Hindlimb muscle (tissue), 1 donor: ENCODE data around the gene TUBB4A. TPM values are rescaled to one million over a fixed set of nuclear protein-coding genes. Genes with fewer than 3 reads are reported as not detected.
"Not testable (repeated sequence)": the region's sequence is repeated elsewhere in the genome, so short reads cannot be mapped to it uniquely, and the experiment has no call there.

Experiments used
- DNase-seq: peaks from one replicate; pipeline ENCODE4 v3.0.0-alpha.2; 2013
- polyA plus RNA-seq: library from polyadenylated mRNA; unstranded; fragments of 120-200 nt; gene quantifications from one replicate; pipeline ENCODE4 v1.2.1, GENCODE V29; 2013; ENCODE audit not compliant: insufficient read length

The TUBB4A gene
- polyA plus RNA-seq, 1 donor, result 0.49 TPM

DNA sequence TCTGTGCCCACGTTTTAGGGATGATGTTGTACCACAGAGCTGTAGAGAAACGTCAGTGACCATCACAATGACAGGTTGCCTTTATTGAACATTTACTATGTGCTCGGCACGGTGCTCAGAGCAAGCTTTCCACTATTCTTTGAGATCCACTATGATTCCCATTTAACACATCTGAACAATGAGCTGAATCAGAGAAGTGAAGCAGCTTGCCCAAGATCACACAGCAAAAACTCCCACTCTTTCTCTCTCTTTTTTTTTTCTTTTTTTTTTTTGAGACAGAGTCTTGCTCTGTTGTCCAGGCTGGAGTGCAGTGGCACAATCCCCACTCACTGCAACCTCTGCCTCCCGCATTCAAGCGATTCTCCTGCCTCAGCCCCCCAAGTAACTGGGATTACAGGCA, 20.6 kb upstream of the TUBB4A start:
- no peak for DNase-seq

DNA sequence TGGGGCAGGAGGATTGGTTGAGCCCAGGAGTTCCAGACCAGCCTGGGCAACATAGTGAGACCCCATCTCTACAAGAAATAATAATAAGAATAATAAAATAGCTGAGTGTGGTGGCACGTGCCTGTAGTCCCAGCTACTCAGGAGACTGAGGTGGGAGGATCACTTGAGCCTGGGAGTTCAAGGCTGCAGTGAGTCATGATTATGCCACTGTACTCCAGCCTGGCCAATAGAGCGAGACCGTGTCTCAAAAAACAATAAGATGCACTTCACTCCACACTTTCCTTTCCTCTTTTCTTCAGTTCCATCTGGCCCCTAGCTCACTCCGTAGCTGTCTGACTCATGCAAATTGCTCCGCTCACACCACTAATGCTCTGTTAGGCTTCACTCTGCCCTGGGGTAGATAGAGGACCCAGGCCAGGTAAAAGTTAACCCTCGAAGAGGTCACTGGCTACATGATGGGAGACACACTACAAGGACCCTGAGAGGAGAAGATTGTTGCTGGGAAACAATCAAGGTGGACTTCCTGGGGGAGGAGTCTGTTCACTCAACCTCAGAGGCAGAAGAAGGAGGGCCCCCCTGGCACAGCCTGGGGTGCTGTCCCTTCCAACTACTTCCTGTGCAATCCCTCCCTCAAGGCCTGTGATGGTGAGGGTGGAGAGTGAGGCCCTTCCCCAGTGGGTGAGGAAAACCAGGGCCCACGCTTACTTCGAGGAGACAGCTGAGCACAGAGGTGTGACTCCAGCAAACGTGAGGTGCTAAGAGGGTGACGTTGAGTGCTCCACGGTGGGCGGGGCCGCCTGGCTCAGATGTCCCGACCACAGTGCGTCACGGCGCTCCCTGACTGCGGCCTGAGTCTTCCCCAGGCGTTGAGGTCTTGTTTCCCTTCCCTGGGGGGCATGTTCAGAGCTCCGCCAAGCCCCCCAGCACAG, 19.9 kb upstream of the TUBB4A start:
- DNase-seq, result no peak

DNA sequence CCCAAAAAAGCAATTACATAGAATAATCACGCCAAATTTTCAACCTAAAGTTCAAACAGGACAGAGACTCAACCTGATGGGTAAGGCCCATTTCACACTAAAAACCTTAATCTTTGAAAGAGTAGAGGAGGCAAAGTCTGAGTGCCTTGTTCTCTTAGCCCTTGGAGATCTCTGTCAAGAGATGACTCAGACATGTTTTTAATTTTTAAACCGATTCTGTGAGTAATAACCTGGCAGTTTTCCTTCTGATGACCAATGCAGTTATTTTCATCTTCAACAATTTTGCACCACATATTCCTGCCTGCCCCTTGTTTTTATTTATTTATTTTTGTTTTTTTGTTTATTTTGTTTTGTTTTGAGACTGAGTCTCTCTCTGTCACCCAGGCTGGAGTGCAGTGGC, 17.2 kb upstream of the TUBB4A start:
- DNase-seq, result no peak

DNA sequence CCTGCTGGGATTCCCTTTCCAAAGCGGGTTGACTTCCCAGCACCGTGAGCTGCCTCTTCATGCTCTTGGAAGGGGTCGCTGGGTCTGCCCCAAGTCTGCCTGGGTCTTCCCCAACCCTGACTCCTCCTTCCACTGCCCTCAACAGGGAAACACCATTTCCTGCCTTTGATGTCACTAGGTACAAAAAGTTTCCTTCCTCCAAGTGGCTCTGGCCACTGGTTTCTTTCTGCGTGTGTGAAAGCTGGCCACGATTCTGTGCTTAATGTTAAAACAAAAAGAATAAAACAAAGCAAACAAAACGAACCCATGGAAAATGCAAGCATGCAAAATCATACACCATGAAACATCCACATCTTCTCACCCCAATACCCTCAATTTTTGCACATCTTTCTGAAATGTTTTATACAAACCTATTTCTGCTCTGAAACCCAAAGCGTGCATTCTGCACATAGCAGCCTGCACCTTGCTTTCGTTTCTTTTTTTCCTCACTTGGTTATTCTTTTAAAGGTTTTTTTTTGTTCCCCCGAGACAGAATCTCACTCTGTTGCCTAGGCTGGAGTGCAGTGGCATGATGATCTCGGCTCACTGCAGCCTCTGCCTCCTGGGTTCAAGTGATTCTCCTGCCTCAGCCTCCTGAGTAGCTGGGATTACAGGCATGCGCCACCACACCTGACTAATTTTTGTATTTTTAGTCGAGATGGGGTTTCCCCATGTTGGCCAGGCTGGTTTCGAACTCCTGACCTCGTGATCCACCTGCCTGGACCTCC, 16.2 kb upstream of the TUBB4A start:
- no peak for DNase-seq

DNA sequence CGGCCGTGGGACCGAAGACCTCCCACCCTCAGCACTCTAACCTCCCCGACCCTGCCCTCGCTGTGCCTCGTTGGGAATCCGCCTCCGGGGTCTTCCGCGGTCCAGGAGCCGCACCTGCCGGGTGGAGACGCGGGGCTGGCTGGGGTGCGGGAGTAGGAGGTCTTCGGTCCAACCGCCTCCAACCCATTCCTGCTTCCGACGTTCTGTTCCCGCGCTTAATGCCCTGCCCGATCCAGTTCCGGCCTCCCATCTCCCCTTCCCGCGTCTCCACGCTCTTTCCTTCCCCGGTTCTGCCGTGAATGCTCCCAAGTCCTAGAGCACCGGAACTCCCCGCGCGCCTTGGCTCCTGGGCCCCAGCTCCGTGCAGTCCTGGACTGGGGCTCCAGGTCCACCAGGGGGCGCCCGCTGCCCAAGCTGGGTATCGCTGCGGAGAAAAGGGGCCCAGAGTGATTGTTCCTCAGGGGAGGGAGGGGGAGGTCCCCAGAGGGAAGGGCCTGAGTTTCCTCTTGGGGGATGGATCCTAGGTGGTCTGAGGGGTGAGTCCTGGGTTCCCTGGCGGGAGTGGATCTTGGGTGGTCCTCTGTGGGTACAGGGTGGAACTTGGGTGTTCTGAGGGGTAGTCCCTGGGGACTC, 14.7 kb upstream of the TUBB4A start:
- peak; percentile 84 for DNase-seq

DNA sequence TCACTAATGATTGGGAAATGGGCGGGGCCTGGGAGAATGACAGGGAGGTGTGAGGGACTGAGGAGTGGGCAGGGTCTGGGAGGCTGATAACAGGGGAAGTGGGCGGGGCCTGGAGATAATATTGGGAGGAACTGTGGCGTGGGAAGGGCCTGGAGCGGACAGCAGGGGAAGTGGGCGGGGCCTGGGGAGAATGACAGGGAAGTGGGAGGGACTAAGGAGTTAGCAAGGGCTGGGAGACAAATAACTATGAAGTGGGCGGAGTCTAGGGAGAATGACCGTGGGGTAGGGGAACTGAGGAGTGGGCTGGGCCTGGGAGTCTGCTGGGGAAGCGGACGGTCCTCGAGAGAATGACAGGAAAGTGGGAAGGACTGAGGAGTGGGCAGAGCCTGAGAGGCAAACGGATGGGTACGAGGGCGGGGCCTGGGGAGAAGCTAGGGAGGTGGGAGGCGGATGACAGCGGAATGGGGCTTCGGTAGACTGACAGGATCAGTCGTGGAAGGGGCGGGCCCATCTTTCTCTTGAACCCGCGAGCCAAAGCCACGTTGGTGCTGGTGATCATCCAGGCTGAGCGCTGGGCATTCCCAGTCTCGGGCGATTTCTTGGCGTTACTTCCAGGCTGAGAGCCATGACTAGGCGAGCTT, 14.0 kb upstream of the TUBB4A start:
- peak; percentile 84 for DNase-seq

DNA sequence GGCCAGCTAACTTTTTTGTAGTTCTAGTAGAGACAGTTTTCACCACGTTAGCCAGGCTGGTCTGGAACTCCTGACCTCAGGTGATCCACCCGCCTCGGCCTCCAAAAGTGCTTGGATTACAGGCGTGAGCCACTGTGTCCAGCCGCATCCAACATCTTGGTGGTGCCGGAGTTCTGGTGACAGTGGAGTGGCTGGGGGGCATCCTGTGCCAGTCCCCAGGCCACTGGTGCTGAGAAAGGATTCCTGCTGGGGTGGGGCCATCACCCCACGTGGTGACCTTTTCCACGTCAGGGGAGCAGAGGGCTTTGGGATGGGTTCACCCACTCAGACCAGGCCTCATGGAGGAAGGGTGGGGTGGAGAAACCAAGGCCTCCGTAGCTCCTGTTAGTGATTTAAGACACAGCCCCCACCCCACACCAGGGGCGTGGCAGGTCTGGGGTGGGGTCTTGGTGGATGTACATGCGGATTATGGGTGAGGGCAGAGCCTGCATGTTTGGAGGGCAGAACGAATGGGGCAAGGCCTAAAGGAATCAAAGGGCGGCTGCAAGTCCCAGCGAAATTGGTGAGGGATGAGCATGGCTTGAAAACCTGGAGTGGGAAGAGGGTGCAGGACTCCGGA, 12.9 kb upstream of the TUBB4A start:
- DNase-seq, result no peak

DNA sequence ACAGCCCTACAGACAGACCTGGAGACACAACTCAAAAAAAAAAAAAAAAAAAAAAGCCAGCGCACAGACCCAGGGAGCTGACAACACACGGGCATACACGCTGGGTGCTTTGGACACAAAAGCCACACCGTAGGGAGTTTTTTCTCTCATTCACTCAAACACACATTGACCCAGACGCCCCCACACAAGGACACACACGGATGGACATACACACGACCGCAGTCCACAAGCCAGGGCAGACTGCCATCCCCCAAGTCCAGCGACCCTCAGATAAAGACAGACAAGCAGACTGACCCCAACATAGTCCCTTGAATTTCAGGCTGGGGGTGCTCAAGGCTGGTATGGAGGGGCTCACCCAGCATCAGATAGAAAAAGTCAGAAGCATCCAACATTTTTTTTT, 12.0 kb upstream of the TUBB4A start:
- DNase-seq, result no peak

DNA sequence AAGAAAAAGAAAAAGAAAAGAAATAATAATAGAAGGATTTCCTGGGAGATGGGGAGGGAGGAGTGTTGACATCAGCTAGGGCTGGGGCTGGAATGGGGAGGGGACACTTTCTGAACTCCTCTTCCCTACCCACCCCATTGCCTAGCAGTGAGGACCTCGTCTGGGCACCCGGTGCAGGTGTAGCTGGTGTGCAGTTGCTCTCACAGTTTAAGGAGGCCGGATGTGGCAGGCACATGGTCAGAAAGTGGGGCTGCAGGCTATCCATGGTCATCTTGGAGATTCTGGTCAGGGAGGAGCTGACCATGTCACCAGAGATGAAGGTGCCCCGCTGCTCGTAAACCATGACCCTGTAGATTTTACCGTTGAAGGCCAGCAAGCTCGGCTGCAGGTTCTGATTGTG, 8.5 kb upstream of the TUBB4A start:
- no peak for DNase-seq

DNA sequence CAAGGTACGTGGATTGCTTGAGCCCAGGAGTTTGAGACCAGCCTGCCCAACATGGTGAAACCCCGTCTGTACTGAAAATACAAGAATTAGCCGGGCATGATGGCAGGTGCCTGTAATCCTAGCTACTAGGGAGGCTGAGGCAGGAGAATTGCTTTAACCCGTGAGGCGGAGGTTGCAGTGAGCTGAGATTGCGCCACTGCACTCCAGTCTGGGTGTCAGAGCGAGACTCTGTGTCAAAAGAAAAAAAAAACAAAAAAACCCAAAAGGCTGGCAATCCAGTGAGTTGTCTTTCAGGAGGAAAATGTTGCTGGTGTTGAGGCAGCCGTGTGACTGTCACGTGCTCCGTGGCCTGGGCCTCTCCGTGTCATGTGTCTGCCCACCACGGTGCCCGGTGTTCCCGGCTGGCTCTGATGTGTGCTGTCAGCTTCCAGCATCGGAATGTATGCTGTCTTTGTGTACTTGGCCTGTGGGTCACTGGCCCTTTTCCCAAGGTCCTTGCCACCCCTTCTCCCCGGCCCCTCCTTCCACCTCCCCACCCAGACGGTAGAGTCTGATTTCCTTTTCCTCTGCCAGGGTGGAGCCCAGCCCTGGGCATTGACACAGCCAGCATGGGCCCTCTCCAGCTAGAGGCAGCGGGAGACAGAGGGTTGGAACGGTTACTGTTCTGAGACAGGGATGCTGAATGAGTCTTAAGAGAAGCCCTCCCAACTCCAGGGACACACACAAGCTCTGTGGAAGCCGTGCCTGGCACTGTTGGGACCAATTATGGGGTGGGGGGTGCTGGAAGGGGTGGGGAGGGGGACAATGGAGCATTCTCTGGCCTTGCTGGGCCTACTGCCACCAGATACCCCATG, 7.2 kb upstream of the TUBB4A start:
- DNase-seq, result no peak

DNA sequence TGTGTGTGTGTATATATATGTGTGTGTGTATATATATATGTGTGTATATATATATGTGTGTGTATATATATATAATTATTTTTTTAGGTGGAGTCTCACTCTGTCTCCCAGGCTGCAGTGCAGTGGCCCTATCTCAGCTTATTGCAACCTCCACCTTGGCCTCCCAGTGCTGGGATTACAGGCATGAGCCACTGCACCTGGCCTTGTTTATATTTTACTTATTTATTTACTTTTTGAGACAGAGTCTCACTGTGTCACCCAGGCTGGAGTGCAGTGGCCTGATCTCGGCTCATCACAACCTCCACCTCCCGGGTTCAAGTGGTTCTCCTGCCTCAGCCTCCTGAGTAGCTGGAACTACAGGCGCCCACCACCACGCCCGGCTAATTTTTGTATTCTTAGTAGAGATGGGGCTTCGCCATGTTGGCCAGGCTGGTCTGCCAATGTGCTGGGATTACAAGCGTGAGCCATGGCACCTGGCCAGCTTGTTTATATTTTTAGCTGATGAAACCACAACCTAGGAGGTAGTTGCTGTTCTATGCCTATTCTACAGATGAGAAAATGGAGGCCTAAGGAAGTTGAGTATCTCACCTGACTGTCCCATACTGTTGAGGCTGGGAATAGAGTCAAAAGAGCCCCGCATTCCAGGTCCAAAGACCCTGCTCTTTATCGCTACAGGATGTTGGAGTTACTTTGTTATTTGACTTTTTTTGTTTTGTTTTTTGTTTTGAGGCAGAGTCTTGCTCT, 6.1 kb upstream of the TUBB4A start:
- DNase-seq, result not testable (repeated sequence)

DNA sequence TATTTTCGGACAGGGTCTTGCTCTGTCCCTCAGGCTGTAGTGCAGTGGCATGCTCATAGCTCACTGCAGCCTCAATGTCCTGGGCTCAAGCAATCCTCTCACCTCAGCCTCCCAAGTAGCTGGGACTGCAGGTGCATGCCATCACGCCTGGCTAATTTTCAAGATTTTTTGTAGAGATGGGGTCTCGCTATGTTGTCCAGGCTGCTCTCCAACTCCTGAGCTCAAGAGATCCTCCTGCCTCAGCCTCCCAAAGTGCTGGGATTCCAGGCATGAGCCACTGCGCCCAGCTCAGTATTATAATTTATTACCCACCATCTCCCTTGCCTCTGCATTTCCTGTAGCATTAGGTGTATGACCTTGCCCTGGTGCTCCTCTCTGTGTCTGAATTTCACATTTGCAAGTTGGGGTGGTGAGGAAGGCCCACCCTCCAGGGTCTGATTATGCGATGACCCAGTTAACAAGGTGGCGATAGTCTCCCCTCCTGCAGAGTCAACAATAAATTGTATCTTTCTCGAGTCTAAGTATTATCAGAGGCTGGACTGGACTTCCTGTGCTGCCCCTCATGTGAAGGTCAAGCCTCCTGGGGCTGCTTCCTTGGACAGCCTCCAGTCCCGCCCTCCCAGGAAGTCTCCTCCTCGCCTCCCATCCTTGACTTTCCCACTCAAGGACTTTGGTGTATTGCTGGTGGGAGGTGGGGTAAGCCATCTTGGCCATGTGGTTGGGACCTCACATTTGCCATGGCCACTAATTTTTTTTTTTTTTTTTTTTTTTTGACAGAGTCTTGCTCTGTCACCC, 1.5 kb upstream of the TUBB4A start:
- DNase-seq, result no peak

DNA sequence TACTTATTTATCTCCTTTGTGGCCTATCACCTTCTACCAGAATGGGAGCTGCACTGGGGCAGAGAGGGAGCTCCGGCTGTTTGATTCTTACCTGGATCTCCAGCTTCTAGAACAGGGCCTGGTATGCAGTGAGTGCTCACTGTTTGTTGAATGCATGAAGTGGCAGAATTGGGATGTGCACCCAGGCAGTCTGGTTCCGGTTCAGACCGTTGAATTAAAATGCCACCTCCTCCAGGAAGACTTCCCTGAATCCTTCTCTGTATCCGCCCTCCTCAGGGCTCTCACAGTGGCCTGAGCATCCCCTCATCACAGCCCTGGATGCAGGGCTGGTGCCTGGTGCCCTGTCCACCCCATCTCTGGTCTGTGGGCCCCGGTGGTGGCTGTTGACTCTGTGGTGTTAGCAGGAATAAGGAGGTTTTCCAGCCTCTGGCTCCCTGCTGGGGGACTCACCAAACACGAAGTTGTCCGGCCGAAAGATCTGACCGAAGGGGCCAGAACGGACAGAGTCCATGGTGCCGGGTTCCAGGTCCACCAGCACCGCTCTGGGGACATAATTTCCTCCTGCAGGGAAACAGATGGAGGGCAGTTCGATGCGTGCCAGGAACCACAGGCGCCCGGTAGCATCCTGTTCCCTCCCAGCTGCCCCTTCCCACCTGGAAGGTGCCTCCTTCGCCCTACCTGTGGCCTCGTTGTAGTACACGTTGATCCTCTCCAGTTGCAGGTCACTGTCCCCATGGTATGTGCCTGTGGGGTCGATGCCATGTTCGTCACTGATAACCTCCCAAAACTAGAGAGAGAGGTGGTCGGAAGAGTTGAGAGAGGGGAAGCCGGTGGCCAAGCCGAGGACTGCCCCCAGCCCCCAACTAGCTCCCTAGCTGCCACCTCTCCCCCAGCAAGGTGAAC, 1.0 kb downstream of the TUBB4A start:
- DNase-seq, result no peak

DNA sequence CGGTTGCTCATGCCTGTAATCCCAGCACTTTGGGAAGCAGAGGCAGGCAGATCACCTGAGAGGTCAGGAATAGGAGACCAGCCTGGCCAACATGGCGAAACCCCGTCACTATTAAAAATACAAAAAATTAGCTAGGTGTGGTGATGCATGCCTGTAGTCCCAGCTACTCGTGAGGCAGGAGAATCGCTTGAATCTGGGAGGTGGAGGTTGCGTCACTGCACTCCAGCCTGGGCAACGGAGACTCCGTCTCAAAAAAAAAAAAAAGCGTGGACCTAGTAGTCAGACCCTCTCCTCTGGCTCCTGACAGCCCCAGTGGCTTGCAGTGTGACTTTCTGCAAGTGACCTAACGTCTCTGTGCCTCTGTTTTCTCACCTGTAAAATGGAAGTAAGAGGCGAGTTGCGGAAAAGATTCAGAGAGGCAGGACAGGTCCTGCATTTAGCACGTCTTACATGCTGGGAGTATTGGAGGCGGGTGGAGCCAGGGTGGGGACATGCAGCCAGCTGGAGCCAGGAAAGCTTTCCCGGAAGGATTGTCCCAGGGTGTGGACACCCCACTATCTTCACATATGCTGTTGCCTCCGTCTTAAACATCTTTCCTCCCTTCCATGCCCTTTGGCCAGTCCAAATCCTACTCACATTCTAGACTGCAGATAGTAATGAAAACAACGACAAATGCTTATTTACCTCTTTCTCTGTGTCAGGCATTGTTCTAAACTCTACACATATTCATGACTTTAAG, 2.9 kb downstream of the TUBB4A start:
- DNase-seq, result no peak

DNA sequence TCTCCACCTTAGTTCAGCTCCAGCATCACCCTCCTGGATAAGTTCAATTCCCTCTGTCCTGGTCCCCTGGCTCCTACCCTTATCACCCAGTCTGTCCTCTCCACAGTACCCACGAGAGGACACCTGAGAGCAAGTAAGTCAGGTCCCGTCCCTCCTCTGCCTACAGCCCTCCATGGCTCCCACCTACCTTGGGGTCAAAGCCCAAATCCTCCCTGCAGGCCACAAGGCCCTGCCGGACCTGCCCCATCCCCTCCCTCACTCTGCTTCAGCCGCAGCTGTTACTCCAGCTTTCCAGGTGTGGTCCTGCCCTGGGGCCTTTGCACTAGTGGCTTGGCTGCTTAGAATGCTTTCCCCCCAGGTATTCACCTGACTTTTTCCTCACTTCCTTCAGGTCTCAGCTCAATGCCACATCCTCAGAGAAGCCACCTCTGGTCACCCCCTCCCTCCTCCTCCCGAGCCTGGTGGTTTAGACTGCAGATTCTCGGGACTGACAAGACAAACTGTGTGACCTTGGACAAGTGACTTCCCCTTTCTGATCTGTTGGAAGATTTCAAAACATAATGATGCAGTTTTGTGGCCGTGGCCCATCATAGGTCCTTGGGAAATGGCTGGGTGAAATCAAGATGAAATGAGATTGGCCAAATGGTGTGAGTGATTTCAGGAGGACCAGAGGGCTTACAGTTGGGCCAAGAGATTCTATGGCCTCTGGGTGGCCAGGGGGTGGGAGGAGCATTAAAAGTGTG, 3.6 kb downstream of the TUBB4A start:
- no peak for DNase-seq

DNA sequence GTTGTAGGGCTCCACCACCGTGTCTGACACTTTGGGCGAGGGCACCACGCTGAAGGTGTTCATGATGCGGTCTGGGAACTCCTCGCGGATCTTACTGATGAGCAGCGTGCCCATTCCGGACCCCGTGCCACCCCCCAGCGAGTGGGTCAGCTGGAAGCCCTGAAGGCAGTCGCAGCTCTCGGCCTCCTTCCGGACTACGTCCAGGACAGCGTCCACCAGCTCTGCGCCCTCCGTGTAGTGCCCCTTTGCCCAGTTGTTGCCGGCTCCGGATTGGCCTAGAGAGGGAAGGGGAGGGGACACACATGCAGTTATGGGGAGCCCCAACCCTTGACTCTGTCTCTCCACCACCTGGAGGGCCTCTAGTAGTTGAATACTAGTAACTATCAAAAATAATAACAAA, 6.2 kb downstream of the TUBB4A start:
- no peak for DNase-seq

DNA sequence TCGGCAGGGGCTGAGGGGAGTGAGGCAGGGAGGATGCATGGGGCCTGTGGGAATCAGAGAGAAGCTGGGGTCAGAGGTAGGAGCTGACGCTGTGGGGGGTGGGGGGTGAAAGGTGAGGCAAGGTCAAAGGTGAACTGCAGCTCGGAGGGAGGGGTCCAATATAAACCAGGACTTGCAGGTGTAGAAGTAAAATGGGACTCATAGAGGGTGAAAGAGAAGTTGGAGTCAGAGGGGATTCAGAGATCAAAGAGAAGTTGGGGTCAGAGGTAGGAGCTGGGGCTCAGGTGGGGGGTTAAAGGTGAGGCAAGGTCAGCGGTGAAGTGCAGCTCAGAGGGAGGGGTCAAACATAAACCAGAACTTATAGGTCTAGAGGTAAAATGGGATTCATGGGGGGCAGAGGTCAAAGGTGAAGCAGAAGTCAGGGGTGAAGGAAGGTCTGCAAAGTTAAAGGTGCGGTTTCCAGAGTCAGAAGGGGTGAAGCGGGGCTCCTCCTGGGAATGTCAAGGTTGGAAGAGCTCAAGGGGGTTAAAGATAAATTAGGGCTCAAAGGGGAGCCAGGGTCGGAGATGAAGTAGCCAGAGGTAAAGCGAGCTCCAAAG, 7.6 kb downstream of the TUBB4A start:
- DNase-seq, result no peak
